ENCODE data around the gene POLR2L.

GRCh38 chr11:866481-866880, 24.2 kb upstream of the POLR2L start:
- TF ChIP-seq TAF1 (IDR thresholded peaks at IDR 0.05; ENCODE audit: low read depth, low read length) (no peak), SPI1 (IDR thresholded peaks at IDR 0.05; ENCODE audit: low read depth, low read length) (no peak), POLR2AphosphoS5 (IDR thresholded peaks at IDR 0.05; ENCODE audit: low read depth, low read length) (no peak)
